ENCODE measurements around the gene LRBA.
A peak's percentile ranks its signal among the peaks of the same experiment; 100 is the strongest.
"Not testable (repeated sequence)": the region's sequence is repeated elsewhere in the genome, so short reads cannot be mapped to it uniquely, and the experiment has no call there.

LRBA gene

GRCh38 chr4:150974252-150974640, 40.8 kb downstream of the LRBA start:
- no peak for DNase-seq

- DNase-seq = no peak
Observed at GRCh38 chr4:150973626-150974251, 41.3 kb downstream of the LRBA start.

GRCh38 chr4:150972592-150972991, 42.5 kb downstream of the LRBA start:
- DNase-seq = peak; percentile 47

- no peak for DNase-seq
Observed at GRCh38 chr4:150971901-150972300, 43.2 kb downstream of the LRBA start.

- DNase-seq = no peak
Observed at GRCh38 chr4:150970685-150971151, 44.4 kb downstream of the LRBA start.

- no peak for DNase-seq
Observed at GRCh38 chr4:150964754-150965153, 50.3 kb downstream of the LRBA start.

- DNase-seq = not testable (repeated sequence)
Observed at GRCh38 chr4:150963602-150964345, 51.3 kb downstream of the LRBA start.

- DNase-seq = no peak
Observed at GRCh38 chr4:150962245-150962644, 52.8 kb downstream of the LRBA start.

- no peak for DNase-seq
Observed at GRCh38 chr4:150961566-150961965, 53.5 kb downstream of the LRBA start.

- DNase-seq = no peak
Observed at GRCh38 chr4:150960818-150961217, 54.3 kb downstream of the LRBA start.

- DNase-seq = peak; percentile 39
Observed at GRCh38 chr4:150960079-150960478, 55.0 kb downstream of the LRBA start.

- DNase-seq = not testable (repeated sequence)
Observed at GRCh38 chr4:150957981-150958380, 57.1 kb downstream of the LRBA start.

- DNase-seq = not testable (repeated sequence)
Observed at GRCh38 chr4:150957095-150957494, 58.0 kb downstream of the LRBA start.

GRCh38 chr4:150953916-150954315, 61.2 kb downstream of the LRBA start:
- DNase-seq = not testable (repeated sequence)

GRCh38 chr4:150952167-150952845, 62.8 kb downstream of the LRBA start:
- DNase-seq = no peak

GRCh38 chr4:150950657-150951288, 64.3 kb downstream of the LRBA start:
- no peak for DNase-seq

GRCh38 chr4:150949943-150950342, 65.1 kb downstream of the LRBA start:
- no peak for DNase-seq

- DNase-seq = no peak
Observed at GRCh38 chr4:150949342-150949741, 65.7 kb downstream of the LRBA start.

GRCh38 chr4:150948710-150949109, 66.4 kb downstream of the LRBA start:
- no peak for DNase-seq

GRCh38 chr4:150948074-150948473, 67.0 kb downstream of the LRBA start:
- DNase-seq = no peak

- DNase-seq = no peak
Observed at GRCh38 chr4:150944660-150945059, 70.4 kb downstream of the LRBA start.

- no peak for DNase-seq
Observed at GRCh38 chr4:150943818-150944217, 71.3 kb downstream of the LRBA start.

GRCh38 chr4:150943126-150943525, 72.0 kb downstream of the LRBA start:
- DNase-seq = no peak
